ENCODE measurements around the gene RUSF1. TPM values are rescaled to one million over a fixed set of nuclear protein-coding genes. Genes with fewer than 3 reads are reported as not detected.
A peak's percentile ranks its signal among the peaks of the same experiment; 100 is the strongest.

RUSF1 gene
- polyA plus RNA-seq, 3 donors, result 10.3 to 45.1 (median 11.8) TPM

DNA sequence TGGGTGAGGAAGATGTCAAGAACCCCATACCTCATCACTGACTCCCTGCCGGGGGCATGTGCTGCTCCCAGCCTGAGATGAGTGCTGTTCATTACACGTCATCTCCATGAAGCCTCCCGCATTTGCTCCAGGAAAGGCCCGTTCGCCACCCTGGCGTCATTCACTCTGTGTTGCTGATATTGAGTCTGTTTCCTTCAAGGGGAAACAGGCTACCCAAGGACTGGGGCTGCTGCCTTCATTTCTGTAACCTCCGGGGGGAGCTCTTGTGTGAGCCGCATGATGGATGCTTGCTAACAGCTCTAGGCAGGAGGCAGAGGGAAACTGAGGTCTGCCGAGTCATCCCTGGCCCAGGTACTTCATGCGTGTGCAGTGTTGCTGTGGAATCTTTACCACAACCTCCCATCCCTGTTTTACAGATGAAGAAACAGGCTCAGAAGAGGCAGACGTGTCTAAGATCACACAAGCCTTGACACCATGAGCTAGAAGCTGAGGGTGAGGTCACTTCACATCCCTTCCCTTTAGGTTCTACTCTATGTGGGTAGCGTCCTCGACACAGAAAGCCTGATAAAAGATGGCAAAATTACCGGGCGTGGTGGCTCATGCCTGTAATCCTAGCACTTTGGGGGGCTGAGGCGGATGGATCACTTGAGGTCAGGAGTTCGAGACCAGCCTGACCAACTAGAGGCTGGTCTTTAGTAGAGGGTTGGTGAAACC lies 52.4 kb downstream of the RUSF1 start:
- Histone ChIP-seq H4K20me1 (ENCODE audit: insufficient read depth, low read length) (peaks cover 43% of the 10 kb centered on the region), H3K79me2 (ENCODE audit: insufficient read depth, low read length) (peaks cover 50% of the 10 kb centered on the region), H3K27me3 (ENCODE audit: control insufficient read depth in 2 of 2, insufficient read depth in 2 of 2, low read length in 2 of 2) (no peaks in the 10 kb centered on the region), H3K36me3 (replicated peaks in 1 of 2; ENCODE audit: control insufficient read depth in 1 of 2, insufficient read depth in 2 of 2, low read length in 2 of 2) (no peaks in the 10 kb centered on the region), H3K4me3 (replicated peaks in 1 of 3; ENCODE audit: low read depth in 2 of 3, low read length in 3 of 3) (no peak overlapping the region), H2AFZ (ENCODE audit: insufficient read depth, low read depth, low read length, poor library complexity, severe bottlenecking) (no peak overlapping the region), H3K27ac (ENCODE audit: low read depth in 1 of 2, low read length in 2 of 2) (no peak overlapping the region), H3K4me2 (replicated peaks; ENCODE audit: extremely low read depth, low read length, poor library complexity, severe bottlenecking) (peak overlapping the region; percentile 21), H3K9me3 (replicated peaks in 1 of 2; ENCODE audit: control insufficient read depth in 1 of 2, insufficient read depth in 1 of 2, low read length in 2 of 2) (no peaks in the 10 kb centered on the region), H3K4me1 (ENCODE audit: control insufficient read depth in 1 of 2, insufficient read depth in 2 of 2, low read length in 2 of 2) (peaks cover 62 to 70% of the 10 kb centered on the region in 2 donors), H3K9ac (ENCODE audit: insufficient read depth, low read length, poor library complexity, severe bottlenecking) (no peak overlapping the region)
- Mint-ChIP-seq H3K4me1 (peaks cover 66% of the 10 kb centered on the region), H3K27me3 (ENCODE audit: low read depth in 3 of 3) (peaks cover 0 to 5% (median 5%) of the 10 kb centered on the region in 3 donors), H3K4me3 (peak overlapping the region; percentile 26 to 27), H3K36me3 (peaks cover 5 to 10% of the 10 kb centered on the region in 2 donors), H3K27ac (peak overlapping the region; percentile 12 to 76 (median 60)), H3K9me3 (peaks cover 0 to 3% (median 0%) of the 10 kb centered on the region in 7 donors)
- intact Hi-C loops (cut with micrococcal nuclease), result loop anchor here (5.0 kb wide), 3 partner anchors 103 to 412 kb away; partner anchors contain the start of gene KAT8 (in 1 of the 2)
- WGBS (ENCODE audit: insufficient coverage), result 35% methylated on average over 11 of the region's 17 CpGs
- TF ChIP-seq, protein P1, sequence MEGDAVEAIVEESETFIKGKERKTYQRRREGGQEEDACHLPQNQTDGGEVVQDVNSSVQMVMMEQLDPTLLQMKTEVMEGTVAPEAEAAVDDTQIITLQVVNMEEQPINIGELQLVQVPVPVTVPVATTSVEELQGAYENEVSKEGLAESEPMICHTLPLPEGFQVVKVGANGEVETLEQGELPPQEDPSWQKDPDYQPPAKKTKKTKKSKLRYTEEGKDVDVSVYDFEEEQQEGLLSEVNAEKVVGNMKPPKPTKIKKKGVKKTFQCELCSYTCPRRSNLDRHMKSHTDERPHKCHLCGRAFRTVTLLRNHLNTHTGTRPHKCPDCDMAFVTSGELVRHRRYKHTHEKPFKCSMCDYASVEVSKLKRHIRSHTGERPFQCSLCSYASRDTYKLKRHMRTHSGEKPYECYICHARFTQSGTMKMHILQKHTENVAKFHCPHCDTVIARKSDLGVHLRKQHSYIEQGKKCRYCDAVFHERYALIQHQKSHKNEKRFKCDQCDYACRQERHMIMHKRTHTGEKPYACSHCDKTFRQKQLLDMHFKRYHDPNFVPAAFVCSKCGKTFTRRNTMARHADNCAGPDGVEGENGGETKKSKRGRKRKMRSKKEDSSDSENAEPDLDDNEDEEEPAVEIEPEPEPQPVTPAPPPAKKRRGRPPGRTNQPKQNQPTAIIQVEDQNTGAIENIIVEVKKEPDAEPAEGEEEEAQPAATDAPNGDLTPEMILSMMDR (IDR thresholded peaks at IDR 0.05), result peak; percentile 24
- DNase-seq, result peak in 1 of 3 donors; percentile 62

DNA sequence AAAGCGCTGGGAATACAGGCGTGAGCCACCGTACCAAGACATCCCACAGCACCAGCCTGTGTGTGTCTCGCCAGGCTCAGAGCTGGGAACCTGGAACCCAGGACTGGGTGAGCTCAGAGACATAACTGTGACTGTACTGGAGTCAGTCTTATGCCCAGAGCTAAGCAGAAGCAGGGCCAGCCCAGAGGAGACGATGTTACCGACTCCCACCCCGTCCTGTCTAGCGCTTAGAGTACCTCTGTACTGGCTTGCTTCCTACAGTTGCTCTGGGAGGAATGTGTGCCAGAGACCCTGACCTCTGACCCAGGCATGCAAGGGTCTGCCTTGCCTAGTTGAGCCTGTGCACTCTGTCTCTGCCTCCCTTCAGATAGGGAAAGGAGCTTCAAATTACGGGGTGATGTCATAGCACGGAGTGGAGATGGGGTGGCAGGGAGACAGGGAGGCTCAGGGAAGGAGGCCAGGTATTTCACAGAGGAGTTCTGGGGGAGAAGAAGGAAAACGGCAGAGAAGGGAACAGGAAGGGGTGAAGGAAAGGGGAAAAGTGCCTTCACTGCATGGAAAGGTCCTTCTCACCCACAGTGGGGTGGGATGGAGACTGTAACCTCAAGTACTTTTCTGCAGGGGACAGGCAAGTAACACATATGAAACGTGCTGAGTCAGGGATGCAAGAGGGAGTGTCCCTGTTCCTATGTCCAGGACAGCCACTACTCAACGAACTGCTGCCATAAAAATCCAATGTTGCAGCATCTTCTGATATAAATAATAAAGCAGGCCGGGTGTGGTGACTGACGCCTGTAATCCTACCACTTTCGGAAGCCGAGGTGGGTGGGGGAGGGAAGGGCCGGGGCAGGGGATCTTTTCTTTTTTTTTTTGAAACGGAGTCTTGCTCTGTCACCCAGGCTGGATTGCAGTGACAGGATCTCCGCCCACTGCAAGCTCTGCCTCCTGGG lies 54.7 kb downstream of the RUSF1 start:
- no peak overlapping the region for H2AFZ ChIP-seq (ENCODE audit: insufficient read depth, low read depth, low read length, poor library complexity, severe bottlenecking)
- peak overlapping the region; percentile 68 to 70 for H3K27ac ChIP-seq (ENCODE audit: low read depth in 1 of 2, low read length in 2 of 2)
- Mint-ChIP-seq H3K4me1 (peaks cover 58% of the 10 kb centered on the region), H3K27ac (peak overlapping the region; percentile 55 to 92 (median 85)), H3K27me3 (ENCODE audit: low read depth in 3 of 3) (peaks cover 0 to 5% (median 5%) of the 10 kb centered on the region in 3 donors), H3K9me3 (peaks cover 0 to 3% (median 0%) of the 10 kb centered on the region in 7 donors), H3K4me3 (peak overlapping the region; percentile 49 to 61), H3K36me3 (peaks cover 5 to 10% of the 10 kb centered on the region in 2 donors)
- H3K36me3 ChIP-seq (replicated peaks in 1 of 2; ENCODE audit: control insufficient read depth in 1 of 2, insufficient read depth in 2 of 2, low read length in 2 of 2), result no peaks in the 10 kb centered on the region
- intact Hi-C loops (cut with micrococcal nuclease), result no loop called here
- peaks cover 36% of the 10 kb centered on the region for H4K20me1 ChIP-seq (ENCODE audit: insufficient read depth, low read length)
- peak; percentile 75 to 96 (median 88) for DNase-seq
- peak overlapping the region in 1 of 3 experiments; percentile 29 for H3K4me3 ChIP-seq (replicated peaks in 1 of 3; ENCODE audit: low read depth in 2 of 3, low read length in 3 of 3)
- H3K27me3 ChIP-seq (ENCODE audit: control insufficient read depth in 2 of 2, insufficient read depth in 2 of 2, low read length in 2 of 2), result no peaks in the 10 kb centered on the region
- WGBS (ENCODE audit: insufficient coverage), result 80% methylated on average over 11 of the region's 20 CpGs
- TF ChIP-seq, protein P1 (IDR thresholded peaks at IDR 0.05), result no peak
- H3K9ac ChIP-seq (ENCODE audit: insufficient read depth, low read length, poor library complexity, severe bottlenecking), result no peak overlapping the region
- H3K4me1 ChIP-seq (ENCODE audit: control insufficient read depth in 1 of 2, insufficient read depth in 2 of 2, low read length in 2 of 2), result peaks cover 53 to 55% of the 10 kb centered on the region in 2 donors
- peak overlapping the region; percentile 38 for H3K4me2 ChIP-seq (replicated peaks; ENCODE audit: extremely low read depth, low read length, poor library complexity, severe bottlenecking)
- peaks cover 37% of the 10 kb centered on the region for H3K79me2 ChIP-seq (ENCODE audit: insufficient read depth, low read length)
- H3K9me3 ChIP-seq (replicated peaks in 1 of 2; ENCODE audit: control insufficient read depth in 1 of 2, insufficient read depth in 1 of 2, low read length in 2 of 2), result no peaks in the 10 kb centered on the region

Measured in CD14-positive monocyte (primary cell).